Erythroblast (primary cell): ENCODE measurements around the gene GSN.

Experiments
- GATA1 ChIP-seq: IDR thresholded peaks from 2 replicates; pipeline ENCODE4 v1.6.1; 2011; ENCODE audit warnings: low read depth, mild to moderate bottlenecking, control low read depth, low read length, moderate library complexity
- POLR2A ChIP-seq: IDR thresholded peaks from 2 replicates; pipeline ENCODE4 v1.6.1; 2011; ENCODE audit warnings: mild to moderate bottlenecking, low read length

GRCh38 chr9:121266356-121266755 lies 1.6 kb upstream of the GSN start:
- TF ChIP-seq POLR2A (no peak), GATA1 (no peak)
